Astrocyte of the cerebellum (primary cell): ENCODE measurements around the gene PWWP2B.
"Not testable (repeated sequence)": the region's sequence is repeated elsewhere in the genome, so short reads cannot be mapped to it uniquely, and the experiment has no call there.

Experiments used
- DNase-seq: peaks from one replicate; pipeline ENCODE4 v3.0.0-alpha.2; 2011; ENCODE audit warnings: low read depth
- H3K4me3 ChIP-seq: 2 replicates; pipeline ENCODE4 v1.5.1; 2011; ENCODE audit warnings: mild to moderate bottlenecking, low read depth, low read length, moderate library complexity
- in situ Hi-C: cut with HindIII; loops from 2 replicates; pipeline ENCODE4 v1.10.0; 2017; ENCODE audit warnings: low sequenced_read_pairs
- TF ChIP-seq, protein P1 (sequence below): IDR thresholded peaks from 2 replicates; pipeline ENCODE4 v1.5.1; 2012; ENCODE audit warnings: low read length, low read depth, moderate library complexity, mild to moderate bottlenecking; ENCODE audit errors: missing control alignments

Gene PWWP2B

DNA sequence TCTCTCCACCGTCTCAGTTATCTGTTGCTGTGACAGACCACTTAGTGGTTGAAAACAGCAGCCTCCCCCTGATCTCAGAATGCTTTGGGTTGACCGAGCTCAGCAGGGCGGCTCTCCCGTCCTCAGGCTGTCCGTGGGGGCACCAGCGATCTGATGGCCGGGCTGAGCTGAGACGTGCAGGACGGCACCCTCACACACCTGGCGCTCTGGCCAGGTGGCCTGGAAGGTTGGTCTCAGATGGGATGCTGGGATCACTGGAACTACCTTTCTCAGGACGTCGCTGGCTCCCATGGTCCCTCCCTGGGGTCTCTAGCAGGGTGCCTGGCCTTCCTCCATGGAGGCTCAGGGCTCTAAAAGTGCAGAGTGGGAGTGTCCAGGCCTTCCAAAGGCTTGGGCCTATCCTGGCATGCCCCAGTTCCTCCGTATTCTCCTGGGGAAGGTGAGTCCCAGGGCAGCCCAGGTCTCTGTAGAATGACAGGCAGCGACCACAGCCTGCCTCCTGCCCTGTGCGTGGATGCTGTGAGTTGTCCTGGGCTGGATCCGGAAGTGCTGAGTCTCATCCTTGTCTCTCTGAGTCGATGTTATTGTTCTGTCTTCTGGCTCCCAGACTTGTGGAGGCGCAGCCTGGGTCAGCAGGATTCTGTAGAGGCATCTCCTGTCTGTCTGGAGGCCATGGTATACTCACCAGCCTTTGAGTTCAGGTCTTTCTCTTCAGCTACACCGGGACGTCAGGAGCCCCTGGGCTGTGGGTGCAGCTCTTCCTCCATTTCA, 12.2 kb upstream of the PWWP2B start:
- H3K4me3 ChIP-seq, result no peak overlapping the region
- in situ Hi-C loops, result no loop called here
- TF ChIP-seq, protein P1, sequence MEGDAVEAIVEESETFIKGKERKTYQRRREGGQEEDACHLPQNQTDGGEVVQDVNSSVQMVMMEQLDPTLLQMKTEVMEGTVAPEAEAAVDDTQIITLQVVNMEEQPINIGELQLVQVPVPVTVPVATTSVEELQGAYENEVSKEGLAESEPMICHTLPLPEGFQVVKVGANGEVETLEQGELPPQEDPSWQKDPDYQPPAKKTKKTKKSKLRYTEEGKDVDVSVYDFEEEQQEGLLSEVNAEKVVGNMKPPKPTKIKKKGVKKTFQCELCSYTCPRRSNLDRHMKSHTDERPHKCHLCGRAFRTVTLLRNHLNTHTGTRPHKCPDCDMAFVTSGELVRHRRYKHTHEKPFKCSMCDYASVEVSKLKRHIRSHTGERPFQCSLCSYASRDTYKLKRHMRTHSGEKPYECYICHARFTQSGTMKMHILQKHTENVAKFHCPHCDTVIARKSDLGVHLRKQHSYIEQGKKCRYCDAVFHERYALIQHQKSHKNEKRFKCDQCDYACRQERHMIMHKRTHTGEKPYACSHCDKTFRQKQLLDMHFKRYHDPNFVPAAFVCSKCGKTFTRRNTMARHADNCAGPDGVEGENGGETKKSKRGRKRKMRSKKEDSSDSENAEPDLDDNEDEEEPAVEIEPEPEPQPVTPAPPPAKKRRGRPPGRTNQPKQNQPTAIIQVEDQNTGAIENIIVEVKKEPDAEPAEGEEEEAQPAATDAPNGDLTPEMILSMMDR, result no peak
- no peak for DNase-seq

DNA sequence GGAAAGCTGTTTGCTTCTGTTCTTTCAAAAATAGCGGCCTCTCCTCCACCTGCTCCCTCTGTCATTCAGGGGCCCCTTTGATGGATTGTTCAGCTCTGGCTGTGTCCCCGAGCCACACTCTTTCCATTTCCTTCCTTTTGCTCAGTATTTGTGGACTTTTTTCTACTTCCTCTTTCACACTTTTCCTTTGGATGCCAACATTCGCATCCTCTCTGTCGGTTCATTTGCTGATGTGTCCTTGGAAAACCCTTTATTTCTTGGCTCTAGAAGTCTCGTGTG, 11.7 kb upstream of the PWWP2B start:
- in situ Hi-C loops, result no loop called here
- DNase-seq, result no peak
- no peak overlapping the region for H3K4me3 ChIP-seq
- TF ChIP-seq, protein P1, result no peak

DNA sequence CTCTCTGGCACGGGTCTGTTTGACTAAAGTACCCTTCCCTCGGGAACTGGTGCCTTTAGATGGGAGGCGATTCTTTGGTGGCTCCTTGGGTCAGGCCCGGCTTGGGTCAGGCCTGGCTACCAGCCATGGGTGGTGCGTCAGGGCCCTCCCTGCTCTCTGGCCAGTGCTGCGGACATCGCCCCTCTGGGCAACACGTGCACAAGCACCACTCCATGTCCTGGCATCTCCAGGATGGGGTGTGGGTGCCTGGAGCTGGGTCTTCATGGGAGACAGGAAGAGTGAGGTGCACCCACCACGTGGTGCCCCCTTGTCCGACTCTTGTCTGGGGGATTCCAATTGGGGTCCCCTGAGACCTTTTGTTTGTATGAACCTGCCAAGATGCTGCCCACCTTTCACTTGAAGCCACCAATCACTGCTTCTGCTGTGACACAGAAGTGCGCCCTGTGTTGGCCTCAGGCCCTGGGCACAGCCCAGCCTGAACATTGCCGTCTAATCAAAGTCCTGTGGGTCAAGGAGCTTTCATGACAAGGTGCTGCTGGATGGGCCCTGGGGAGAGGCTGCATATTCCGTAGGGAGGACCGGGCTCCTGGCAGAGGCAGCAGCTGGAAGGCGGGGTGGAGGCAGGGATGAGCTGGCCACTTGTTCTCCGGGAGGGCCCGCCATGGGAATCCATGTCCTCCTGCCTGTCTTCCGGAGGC, 11.1 kb upstream of the PWWP2B start:
- H3K4me3 ChIP-seq, result no peak overlapping the region
- in situ Hi-C loops, result no loop called here
- DNase-seq, result no peak
- TF ChIP-seq, protein P1, result no peak

DNA sequence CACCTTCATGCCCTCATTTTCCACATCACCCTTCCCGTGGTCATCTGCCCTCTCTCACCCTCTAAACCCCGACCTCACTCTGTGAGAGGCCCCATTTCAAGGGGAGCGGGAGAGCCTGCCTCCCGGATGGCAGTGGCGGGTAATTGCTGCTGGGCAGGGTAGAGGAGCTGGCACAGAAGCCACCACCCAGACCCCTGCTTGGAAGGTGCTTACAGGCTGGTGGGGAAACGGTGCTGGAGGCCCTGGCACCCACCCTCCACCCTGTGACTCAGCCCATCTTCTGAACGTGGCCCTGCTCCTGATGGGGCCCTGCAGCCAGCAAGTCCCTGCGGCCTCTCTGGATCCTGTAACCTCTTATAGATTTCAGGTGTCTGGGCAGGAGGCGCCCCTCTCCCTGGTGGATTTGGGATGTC, 10.6 kb upstream of the PWWP2B start:
- TF ChIP-seq, protein P1, result no peak
- H3K4me3 ChIP-seq, result no peak overlapping the region
- no peak for DNase-seq
- in situ Hi-C loops, result no loop called here

DNA sequence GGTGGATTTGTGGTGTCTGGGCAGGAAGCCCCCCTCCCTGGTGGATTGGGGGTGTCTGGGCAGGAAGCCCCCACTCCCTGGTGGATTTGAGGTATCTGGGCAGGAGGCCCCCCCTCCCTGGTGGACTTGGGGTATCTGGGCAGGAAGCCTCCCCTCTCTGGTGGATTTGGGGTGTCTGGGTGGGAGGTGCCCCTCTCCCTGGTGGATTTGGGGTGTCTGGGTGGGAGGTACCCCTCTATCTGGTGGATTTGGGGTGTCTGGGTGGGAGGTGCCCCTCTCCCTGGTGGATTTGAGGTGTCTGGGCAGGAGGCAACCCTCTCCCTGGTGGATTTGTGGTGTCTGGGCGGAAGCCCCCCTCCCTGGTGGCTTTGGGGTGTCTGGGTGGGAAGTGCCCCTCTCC, 10.1 kb upstream of the PWWP2B start:
- DNase-seq, in situ Hi-C loops, H3K4me3 ChIP-seq: not testable (repeated sequence)

DNA sequence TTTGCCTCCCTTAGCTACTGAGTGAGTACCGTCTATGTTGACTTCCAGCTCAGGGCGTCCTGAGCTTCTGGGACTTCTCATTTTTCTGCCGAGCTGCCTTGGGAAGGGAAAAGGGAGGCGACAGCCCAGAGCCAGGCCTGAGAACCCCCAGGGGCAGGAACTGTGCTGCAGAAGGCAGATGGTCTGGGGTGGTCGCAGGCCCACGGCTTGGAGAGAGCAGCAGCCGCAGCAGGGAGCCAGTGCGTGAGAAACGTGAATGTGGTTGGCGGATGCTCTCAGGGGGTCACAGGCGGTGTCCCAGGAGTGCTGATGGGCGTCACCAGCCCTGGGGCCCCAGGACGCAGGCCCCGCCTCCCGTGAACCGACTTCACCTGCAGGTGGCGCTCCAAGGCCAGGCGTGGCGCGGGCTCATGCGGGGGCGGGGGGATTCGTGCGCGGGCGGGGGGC, 9.2 kb upstream of the PWWP2B start:
- H3K4me3 ChIP-seq, result no peak overlapping the region
- in situ Hi-C loops, result no loop called here
- DNase-seq, result no peak
- TF ChIP-seq, protein P1, result peak; percentile 54

DNA sequence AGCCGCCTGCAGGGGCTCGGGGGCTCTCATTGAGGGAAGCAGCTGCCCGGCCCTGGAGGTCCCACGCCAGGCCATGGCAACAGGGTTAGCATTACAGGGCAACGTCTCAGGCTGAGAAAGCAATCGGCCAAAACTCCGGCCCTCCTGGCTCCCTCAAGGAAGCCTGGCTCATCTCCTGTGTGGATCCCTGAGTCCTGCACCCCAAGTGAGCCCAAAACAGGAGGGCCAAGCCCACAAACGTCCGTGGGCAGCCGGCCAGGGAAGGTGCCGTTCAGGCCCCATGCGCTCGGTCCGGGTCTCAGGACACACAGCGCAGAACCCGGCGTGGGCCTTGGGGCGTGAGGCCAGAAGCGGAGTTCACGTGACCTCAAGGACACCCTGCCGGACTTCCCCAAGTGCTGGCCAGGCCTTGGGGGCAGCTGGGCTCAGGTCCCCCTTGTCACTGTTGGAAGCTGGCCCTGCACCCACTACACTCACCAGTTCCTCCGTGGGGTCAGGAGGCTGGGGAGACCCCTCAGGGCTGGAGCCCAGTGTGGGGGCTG, 8.0 kb upstream of the PWWP2B start:
- H3K4me3 ChIP-seq, result no peak overlapping the region
- in situ Hi-C loops, result no loop called here
- DNase-seq, result no peak
- TF ChIP-seq, protein P1, result no peak
